GM18858 (cell line): ENCODE data around the gene NOX3.
"Not testable (repeated sequence)": the region's sequence is repeated elsewhere in the genome, so short reads cannot be mapped to it uniquely, and the experiment has no call there.

Experiments used
- ATAC-seq: cut with Tn5 transposase; IDR thresholded peaks from one replicate; pipeline ENCODE4 v1.9.1; 2021; ENCODE audit not compliant: unreplicated experiment

The NOX3 gene

GRCh38 chr6:155470979-155471616 is 15.5 kb upstream of the NOX3 start:
- not testable (repeated sequence) for ATAC-seq

- ATAC-seq = not testable (repeated sequence)
These were observed 12.9 kb upstream of the NOX3 start for GRCh38 chr6:155468543-155468942.

- ATAC-seq = no peak
These were observed 10.9 kb upstream of the NOX3 start for GRCh38 chr6:155466539-155466938.

- no peak for ATAC-seq
These were observed 5.9 kb upstream of the NOX3 start for GRCh38 chr6:155461556-155461955.

- ATAC-seq = no peak
These were observed 1.2 kb downstream of the NOX3 start for GRCh38 chr6:155454471-155454870.

GRCh38 chr6:155454008-155454407 is 1.6 kb downstream of the NOX3 start:
- no peak for ATAC-seq

GRCh38 chr6:155452576-155452975 is 3.1 kb downstream of the NOX3 start:
- ATAC-seq = no peak

GRCh38 chr6:155451530-155451929 is 4.1 kb downstream of the NOX3 start:
- not testable (repeated sequence) for ATAC-seq

GRCh38 chr6:155450240-155450581 is 5.4 kb downstream of the NOX3 start:
- no peak for ATAC-seq

GRCh38 chr6:155449450-155450239 is 6.0 kb downstream of the NOX3 start:
- ATAC-seq = no peak

GRCh38 chr6:155448668-155449449 is 6.8 kb downstream of the NOX3 start:
- no peak for ATAC-seq

GRCh38 chr6:155447949-155448348 is 7.7 kb downstream of the NOX3 start:
- ATAC-seq = no peak

- no peak for ATAC-seq
These were observed 10.4 kb downstream of the NOX3 start for GRCh38 chr6:155444952-155445903.

- no peak for ATAC-seq
These were observed 11.3 kb downstream of the NOX3 start for GRCh38 chr6:155444120-155444917.

- no peak for ATAC-seq
These were observed 12.5 kb downstream of the NOX3 start for GRCh38 chr6:155443168-155443567.

- ATAC-seq = no peak
These were observed 13.1 kb downstream of the NOX3 start for GRCh38 chr6:155442562-155442961.

GRCh38 chr6:155441112-155441465 is 14.6 kb downstream of the NOX3 start:
- no peak for ATAC-seq

- no peak for ATAC-seq
These were observed 15.1 kb downstream of the NOX3 start for GRCh38 chr6:155440398-155441111.

- no peak for ATAC-seq
These were observed 16.3 kb downstream of the NOX3 start for GRCh38 chr6:155439376-155439775.
